Measurements from ENCODE around the gene IGLON5. TPM values are rescaled to one million over a fixed set of nuclear protein-coding genes. Genes with fewer than 3 reads are reported as not detected.

IGLON5 gene
- total RNA-seq, 1 experiment from 2014 or later = not detected

- Histone ChIP-seq H2AFZ (ENCODE audit: low read depth, low read length, poor library complexity, severe bottlenecking) (no peak overlapping the region), H3K4me3 (replicated peaks in 1 of 2; ENCODE audit: low read depth in 1 of 2, low read length in 2 of 2) (peak overlapping the region; percentile 78 to 94), H3K9me3 (ENCODE audit: control insufficient read depth in 1 of 2, insufficient read depth in 1 of 2, low read depth in 1 of 2, low read length in 2 of 2) (no peaks in the 10 kb centered on the region), H3K79me2 (ENCODE audit: insufficient read depth, low read length) (peaks cover 44% of the 10 kb centered on the region), H3K27me3 (ENCODE audit: insufficient read depth, low read length) (no peaks in the 10 kb centered on the region), H3K4me1 (ENCODE audit: control insufficient read depth in 1 of 2, insufficient read depth in 2 of 2, low read length in 2 of 2) (peaks cover 38 to 54% of the 10 kb centered on the region in 2 experiments), H3K27ac (ENCODE audit: low read depth, low read length) (peak overlapping the region; percentile 84), H3K9ac (ENCODE audit: low read length) (peak overlapping the region; percentile 96), H3K36me3 (ENCODE audit: control insufficient read depth in 1 of 2, insufficient read depth in 2 of 2, low read length in 2 of 2) (no peaks in the 10 kb centered on the region), H4K20me1 (ENCODE audit: insufficient read depth) (no peaks in the 10 kb centered on the region), H3K9me2 (ENCODE audit: insufficient read depth) (no peaks in the 10 kb centered on the region), H3K4me2 (ENCODE audit: low read length) (peak overlapping the region; percentile 88)
- ChIA-PET POLR2A (interaction anchor here (1.4 to 1.5 kb wide), 2 partner anchors 27 to 29 kb away, joined by 7 to 12 read pairs; no protein-coding TSS in a partner anchor), CTCF (interaction anchor here (1.1 kb wide), 1 partner anchor 31 kb away, joined by 3 read pairs; no protein-coding TSS in a partner anchor), RAD21 (ENCODE audit: low non-redundant PET in 1 of 2, low total read pairs in 2 of 2, uncharacterized antibody in 2 of 2, unreplicated experiment in 2 of 2) (interaction anchor here in 1 of 2 experiments (1.0 kb wide), 1 partner anchor 27 kb away, joined by 4 read pairs; no protein-coding TSS in a partner anchor)
- intact Hi-C loops (cut with micrococcal nuclease) = loop anchor here (1.0 kb wide), 2 partner anchors 27 to 28 kb away; no protein-coding TSS in a partner anchor
- DNase-seq (ENCODE audit: low read depth, low spot score) = peak; percentile 95
- TF ChIP-seq, protein P1, sequence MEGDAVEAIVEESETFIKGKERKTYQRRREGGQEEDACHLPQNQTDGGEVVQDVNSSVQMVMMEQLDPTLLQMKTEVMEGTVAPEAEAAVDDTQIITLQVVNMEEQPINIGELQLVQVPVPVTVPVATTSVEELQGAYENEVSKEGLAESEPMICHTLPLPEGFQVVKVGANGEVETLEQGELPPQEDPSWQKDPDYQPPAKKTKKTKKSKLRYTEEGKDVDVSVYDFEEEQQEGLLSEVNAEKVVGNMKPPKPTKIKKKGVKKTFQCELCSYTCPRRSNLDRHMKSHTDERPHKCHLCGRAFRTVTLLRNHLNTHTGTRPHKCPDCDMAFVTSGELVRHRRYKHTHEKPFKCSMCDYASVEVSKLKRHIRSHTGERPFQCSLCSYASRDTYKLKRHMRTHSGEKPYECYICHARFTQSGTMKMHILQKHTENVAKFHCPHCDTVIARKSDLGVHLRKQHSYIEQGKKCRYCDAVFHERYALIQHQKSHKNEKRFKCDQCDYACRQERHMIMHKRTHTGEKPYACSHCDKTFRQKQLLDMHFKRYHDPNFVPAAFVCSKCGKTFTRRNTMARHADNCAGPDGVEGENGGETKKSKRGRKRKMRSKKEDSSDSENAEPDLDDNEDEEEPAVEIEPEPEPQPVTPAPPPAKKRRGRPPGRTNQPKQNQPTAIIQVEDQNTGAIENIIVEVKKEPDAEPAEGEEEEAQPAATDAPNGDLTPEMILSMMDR (IDR thresholded peaks at IDR 0.05 in 2 of 3, conservative IDR thresholded peaks at IDR 0.05 in 1 of 3; ENCODE audit: borderline replicate concordance in 1 of 3, insufficient read depth in 1 of 3, low read depth in 2 of 3, low read length in 2 of 3) = no peak
- peak; percentile 86 for TF ChIP-seq POLR2AphosphoS5 (IDR thresholded peaks at IDR 0.05; ENCODE audit: low read depth, low read length)
- peak; percentile 35; the same call in 1 of the 2 replicates for TF ChIP-seq MAX (IDR thresholded peaks at IDR 0.05)
- peak; percentile 60 for TF ChIP-seq SIN3A (IDR thresholded peaks at IDR 0.05; ENCODE audit: low read depth)
- TF ChIP-seq SP1 (IDR thresholded peaks at IDR 0.05; ENCODE audit: low read depth) = peak; percentile 62
- no peak for TF ChIP-seq EZH2 (IDR thresholded peaks at IDR 0.05)
- peak; percentile 91 for TF ChIP-seq POLR2A (IDR thresholded peaks at IDR 0.05; ENCODE audit: borderline replicate concordance, extremely low read depth, insufficient read depth, insufficient read length)
- no peak for TF ChIP-seq ZBTB33 (IDR thresholded peaks at IDR 0.05; ENCODE audit: extremely low read depth, insufficient replicate concordance, low read length)
- TSS peak; percentile 63 for BruUV-seq (replicated peaks)
- ATAC-seq = peak; percentile 71
Observed at GRCh38 chr19:51366389-51367254, 55.2 kb downstream of the IGLON5 start.
